ENCODE data around the gene SLC13A2.

Gene SLC13A2

DNA sequence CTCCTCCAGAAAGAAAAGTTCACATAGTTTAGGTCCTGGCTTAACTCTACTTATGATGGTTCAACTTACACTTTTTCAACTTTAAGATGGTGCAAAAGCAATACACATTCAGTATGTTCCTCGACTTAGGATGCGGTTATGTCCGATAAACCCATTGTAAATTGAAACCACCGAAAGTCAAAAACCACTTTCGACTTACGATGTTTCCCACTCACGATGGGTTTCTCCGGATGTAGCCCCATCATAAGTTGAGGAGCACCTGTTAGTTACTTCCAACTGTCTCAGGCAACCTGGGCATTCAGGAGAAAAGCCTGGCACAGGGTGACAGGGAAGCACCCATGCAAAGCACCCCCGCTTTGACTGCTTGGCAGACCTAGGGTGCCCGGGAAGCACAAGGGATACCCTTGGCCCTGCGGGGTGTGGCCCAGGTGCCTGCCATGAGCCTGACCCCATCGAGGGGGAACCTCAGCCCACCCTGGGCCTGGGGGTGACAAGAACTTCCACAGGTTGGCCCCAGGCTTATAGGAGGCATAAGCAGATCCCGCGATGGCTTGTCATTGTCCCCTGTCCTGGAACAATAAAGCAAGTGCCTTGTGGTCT is 65.0 kb downstream of the SLC13A2 start:
- ATAC-seq = no peak

- ATAC-seq = no peak
Observed at GRCh38 chr17:28540231-28540630, 66.8 kb downstream of the SLC13A2 start.

GRCh38 chr17:28541439-28541838 is 68.0 kb downstream of the SLC13A2 start:
- ATAC-seq = no peak

- no peak for ATAC-seq
Observed at GRCh38 chr17:28544402-28545140, 71.1 kb downstream of the SLC13A2 start.

DNA sequence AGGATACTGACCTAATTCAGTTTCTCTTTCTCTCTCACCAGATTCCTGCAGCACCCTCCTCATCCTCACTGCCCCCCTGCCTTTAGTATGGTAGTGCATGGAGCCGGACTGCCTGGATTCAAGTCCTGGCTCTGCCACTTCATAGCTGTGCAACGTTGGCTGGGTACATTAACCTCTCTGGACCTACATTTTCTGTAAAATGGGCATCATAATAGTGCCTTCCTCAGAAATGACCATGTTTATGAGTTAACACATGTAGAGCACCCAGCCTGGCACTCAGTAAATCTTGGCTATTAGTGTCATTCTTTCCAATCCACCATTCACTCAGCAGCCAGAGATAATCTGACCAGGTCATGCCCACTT is 71.7 kb downstream of the SLC13A2 start:
- ATAC-seq = no peak

- no peak for ATAC-seq
Observed at GRCh38 chr17:28545787-28546415, 72.5 kb downstream of the SLC13A2 start.

- no peak for ATAC-seq
Observed at GRCh38 chr17:28547096-28547622, 73.7 kb downstream of the SLC13A2 start.
